ENCODE results near the gene MDGA2. TPM values are rescaled to one million over a fixed set of nuclear protein-coding genes. Genes with fewer than 3 reads are reported as not detected.

The MDGA2 gene
- total RNA-seq, 1 donor from 2014 or later, result 8.7 TPM

DNA sequence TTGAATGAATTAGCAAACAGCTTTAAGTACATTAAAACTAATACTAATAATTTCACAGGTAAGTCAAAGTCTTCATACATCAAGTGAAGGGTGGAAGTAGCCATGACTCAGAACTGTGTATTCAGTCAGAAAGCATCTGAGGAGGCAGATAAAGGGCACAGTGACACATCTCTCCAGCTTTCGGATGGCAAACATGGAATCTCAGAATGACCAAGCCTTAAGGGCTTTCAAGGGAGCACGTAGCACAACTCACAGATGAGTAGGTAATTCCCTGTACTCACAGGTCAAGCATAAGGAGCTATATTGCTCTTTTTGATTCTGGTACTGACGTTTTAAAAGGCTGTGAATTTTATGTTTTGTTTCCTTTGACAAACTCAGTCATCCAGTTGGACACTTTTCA is 56.0 kb downstream of the MDGA2 start:
- no peaks in the 10 kb centered on the region for H3K4me1 Mint-ChIP-seq
- H3K36me3 Mint-ChIP-seq (ENCODE audit: low read depth), result no peaks in the 10 kb centered on the region
- H3K9me3 Mint-ChIP-seq, result peaks cover 4% of the 10 kb centered on the region
- H3K27me3 Mint-ChIP-seq (ENCODE audit: low read depth), result no peaks in the 10 kb centered on the region
- TF ChIP-seq, protein P1, sequence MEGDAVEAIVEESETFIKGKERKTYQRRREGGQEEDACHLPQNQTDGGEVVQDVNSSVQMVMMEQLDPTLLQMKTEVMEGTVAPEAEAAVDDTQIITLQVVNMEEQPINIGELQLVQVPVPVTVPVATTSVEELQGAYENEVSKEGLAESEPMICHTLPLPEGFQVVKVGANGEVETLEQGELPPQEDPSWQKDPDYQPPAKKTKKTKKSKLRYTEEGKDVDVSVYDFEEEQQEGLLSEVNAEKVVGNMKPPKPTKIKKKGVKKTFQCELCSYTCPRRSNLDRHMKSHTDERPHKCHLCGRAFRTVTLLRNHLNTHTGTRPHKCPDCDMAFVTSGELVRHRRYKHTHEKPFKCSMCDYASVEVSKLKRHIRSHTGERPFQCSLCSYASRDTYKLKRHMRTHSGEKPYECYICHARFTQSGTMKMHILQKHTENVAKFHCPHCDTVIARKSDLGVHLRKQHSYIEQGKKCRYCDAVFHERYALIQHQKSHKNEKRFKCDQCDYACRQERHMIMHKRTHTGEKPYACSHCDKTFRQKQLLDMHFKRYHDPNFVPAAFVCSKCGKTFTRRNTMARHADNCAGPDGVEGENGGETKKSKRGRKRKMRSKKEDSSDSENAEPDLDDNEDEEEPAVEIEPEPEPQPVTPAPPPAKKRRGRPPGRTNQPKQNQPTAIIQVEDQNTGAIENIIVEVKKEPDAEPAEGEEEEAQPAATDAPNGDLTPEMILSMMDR (conservative IDR thresholded peaks at IDR 0.05), result no peak
- H3K4me3 Mint-ChIP-seq, result no peak overlapping the region
- no peak overlapping the region for H3K27ac Mint-ChIP-seq (ENCODE audit: unreplicated experiment)
- no peak for DNase-seq (ENCODE audit: low read depth, low spot score)

DNA sequence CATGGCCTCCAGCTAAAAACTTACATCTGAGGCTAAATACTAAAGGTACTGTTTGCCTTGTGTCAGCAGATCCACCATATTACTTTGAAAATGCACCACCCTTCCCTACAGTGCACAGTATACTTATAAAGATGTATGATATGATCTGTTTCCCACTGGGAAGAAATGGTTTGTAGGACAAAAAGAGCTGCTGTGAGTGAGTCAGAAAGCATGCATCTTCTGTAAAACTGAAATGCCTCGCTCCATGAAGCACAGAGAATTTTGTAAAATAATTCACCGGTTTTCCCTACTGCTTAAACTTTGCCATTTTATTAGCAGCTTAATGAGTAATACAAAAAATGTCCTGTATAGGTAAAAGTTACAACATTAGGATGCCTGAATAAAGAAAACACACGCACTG is 68.8 kb downstream of the MDGA2 start:
- no peak overlapping the region for H3K4me3 Mint-ChIP-seq

DNA sequence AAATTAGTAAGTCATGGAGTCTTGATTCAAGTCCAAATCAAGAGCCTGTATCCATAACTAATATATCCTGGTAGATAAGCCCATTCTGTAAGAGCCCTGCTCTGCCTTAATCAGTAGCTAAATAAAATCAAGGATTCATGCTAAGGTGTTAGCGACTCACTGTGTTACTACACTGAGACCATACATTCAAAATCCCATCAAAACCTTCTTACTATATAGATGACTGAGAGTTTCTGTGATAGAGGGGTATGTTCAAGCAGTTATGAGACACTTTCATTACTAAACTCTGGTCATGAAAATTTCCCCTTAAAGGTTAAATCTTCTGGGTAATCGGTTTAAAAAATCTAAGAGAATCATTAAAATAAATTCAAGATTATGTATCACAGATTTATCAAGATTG is 78.5 kb downstream of the MDGA2 start:
- no peak overlapping the region for H3K27ac Mint-ChIP-seq (ENCODE audit: unreplicated experiment)
- no peaks in the 10 kb centered on the region for H3K27me3 Mint-ChIP-seq (ENCODE audit: low read depth)
- no peak for DNase-seq (ENCODE audit: low read depth, low spot score)
- H3K36me3 Mint-ChIP-seq (ENCODE audit: low read depth), result peaks cover 3% of the 10 kb centered on the region
- H3K4me3 Mint-ChIP-seq, result no peak overlapping the region
- peaks cover 3% of the 10 kb centered on the region for H3K9me3 Mint-ChIP-seq
- peaks cover 11% of the 10 kb centered on the region for H3K4me1 Mint-ChIP-seq
- TF ChIP-seq, protein P1 (conservative IDR thresholded peaks at IDR 0.05), result no peak

More for the DNA sequence above, 68.8 kb downstream of the MDGA2 start:
- H3K9me3 Mint-ChIP-seq, result peaks cover 11% of the 10 kb centered on the region
- H3K27me3 Mint-ChIP-seq (ENCODE audit: low read depth), result no peaks in the 10 kb centered on the region
- peaks cover 13% of the 10 kb centered on the region for H3K36me3 Mint-ChIP-seq (ENCODE audit: low read depth)
- TF ChIP-seq, protein P1 (conservative IDR thresholded peaks at IDR 0.05), result no peak
- H3K27ac Mint-ChIP-seq (ENCODE audit: unreplicated experiment), result no peak overlapping the region
- DNase-seq (ENCODE audit: low read depth, low spot score), result no peak
- peaks cover 53% of the 10 kb centered on the region for H3K4me1 Mint-ChIP-seq

DNA sequence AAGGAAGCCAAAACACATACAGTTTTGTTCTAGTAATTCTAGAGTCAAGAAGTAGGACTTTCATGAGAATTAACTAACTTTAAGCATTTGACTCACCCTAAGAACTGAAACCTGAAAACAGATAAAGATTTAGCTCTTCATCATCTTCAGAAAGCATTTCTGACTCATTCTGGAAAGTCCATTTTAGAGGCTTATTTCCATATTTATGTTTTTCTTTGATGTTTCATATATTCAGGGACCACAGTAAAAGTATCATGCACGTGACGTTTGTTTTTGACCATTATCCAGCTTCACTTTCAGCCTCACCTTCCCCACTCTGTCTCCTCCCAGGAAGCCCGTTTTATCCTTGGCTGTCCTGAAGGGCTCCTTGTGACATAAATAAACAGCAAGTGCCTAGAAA is 79.2 kb downstream of the MDGA2 start:
- TF ChIP-seq, protein P1 (conservative IDR thresholded peaks at IDR 0.05), result no peak
- no peak overlapping the region for H3K4me3 Mint-ChIP-seq
- H3K36me3 Mint-ChIP-seq (ENCODE audit: low read depth), result peaks cover 5% of the 10 kb centered on the region
- H3K9me3 Mint-ChIP-seq, result peaks cover 3% of the 10 kb centered on the region
- DNase-seq (ENCODE audit: low read depth, low spot score), result no peak
- H3K4me1 Mint-ChIP-seq, result peaks cover 11% of the 10 kb centered on the region
- peak overlapping the region; percentile 78 for H3K27ac Mint-ChIP-seq (ENCODE audit: unreplicated experiment)
- H3K27me3 Mint-ChIP-seq (ENCODE audit: low read depth), result no peaks in the 10 kb centered on the region

DNA sequence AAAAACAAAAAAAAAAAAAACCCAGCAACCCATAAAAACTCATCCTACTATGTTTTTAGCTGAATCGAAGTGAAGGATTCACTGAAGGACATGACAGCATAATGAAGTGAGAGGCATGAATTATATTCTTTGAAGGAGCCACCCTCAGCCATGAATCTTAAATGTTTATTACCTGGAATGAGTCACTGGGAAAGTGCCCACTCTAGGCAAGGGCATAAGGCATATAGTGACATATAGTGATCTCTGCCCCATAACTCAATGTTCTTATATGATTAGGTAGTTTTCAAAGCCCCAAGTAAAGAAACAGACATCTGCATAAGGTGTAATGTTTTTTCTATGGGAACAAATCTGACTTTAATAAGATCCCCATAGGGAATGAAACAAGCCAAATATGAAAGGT is 79.9 kb downstream of the MDGA2 start:
- peaks cover 6% of the 10 kb centered on the region for H3K4me1 Mint-ChIP-seq
- DNase-seq (ENCODE audit: low read depth, low spot score), result no peak

More for the DNA sequence above, 79.9 kb downstream of the MDGA2 start:
- Mint-ChIP-seq H3K9me3 (peaks cover 3% of the 10 kb centered on the region), H3K4me3 (no peak overlapping the region), H3K36me3 (ENCODE audit: low read depth) (peaks cover 7% of the 10 kb centered on the region), H3K27me3 (ENCODE audit: low read depth) (no peaks in the 10 kb centered on the region), H3K27ac (ENCODE audit: unreplicated experiment) (no peak overlapping the region)
- TF ChIP-seq, protein P1 (conservative IDR thresholded peaks at IDR 0.05), result no peak
